Measurements from ENCODE around the gene MSRB3.

GRCh38 chr12:65508276-65509035, 230.0 kb downstream of the MSRB3 start:
- no peak for TF ChIP-seq CTCF (optimal IDR thresholded peaks at IDR 0.05 in 1 of 3, IDR thresholded peaks at IDR 0.05 in 1 of 3, conservative IDR thresholded peaks at IDR 0.05 in 1 of 3; ENCODE audit: extremely low read depth in 1 of 3, insufficient read depth in 2 of 3, low read length in 3 of 3)
- TF ChIP-seq EZH2 (IDR thresholded peaks at IDR 0.05; ENCODE audit: low read length): no peak
